ENCODE results near the gene ANKRD11.

The ANKRD11 gene

GRCh38 chr16:89350701-89351380 lies 139.5 kb downstream of the ANKRD11 start:
- H3K9ac ChIP-seq (ENCODE audit: insufficient read length, low read depth), result no peak overlapping the region
- H3K4me3 ChIP-seq (ENCODE audit: insufficient read length, low read depth), result no peak overlapping the region
- H3K36me3 ChIP-seq (ENCODE audit: insufficient read depth, insufficient read length, low read length), result peaks cover 16% of the 10 kb centered on the region
- TF ChIP-seq SUZ12 (IDR thresholded peaks at IDR 0.05; ENCODE audit: extremely low read depth, insufficient read depth, insufficient read length) (no peak), ZNF274 (IDR thresholded peaks at IDR 0.05; ENCODE audit: low read depth, low read length) (no peak), YY1 (IDR thresholded peaks at IDR 0.05; ENCODE audit: insufficient read depth, insufficient read length) (no peak)
- DNase-seq (ENCODE audit: low read depth, low spot score), result no peak
- H3K27me3 ChIP-seq (ENCODE audit: insufficient read depth, insufficient read length), result no peaks in the 10 kb centered on the region
- no peaks in the 10 kb centered on the region for H3K9me3 ChIP-seq (ENCODE audit: insufficient read depth, low read length)
- H3K4me1 ChIP-seq (ENCODE audit: insufficient read depth, insufficient read length), result peaks cover under 1% of the 10 kb centered on the region

GRCh38 chr16:89349947-89350633 lies 140.3 kb downstream of the ANKRD11 start:
- Histone ChIP-seq H3K9ac (ENCODE audit: insufficient read length, low read depth) (no peak overlapping the region), H3K4me3 (ENCODE audit: insufficient read length, low read depth) (no peak overlapping the region), H3K4me1 (ENCODE audit: insufficient read depth, insufficient read length) (peaks cover 7% of the 10 kb centered on the region), H3K36me3 (ENCODE audit: insufficient read depth, insufficient read length, low read length) (peaks cover 10% of the 10 kb centered on the region), H3K27me3 (ENCODE audit: insufficient read depth, insufficient read length) (no peaks in the 10 kb centered on the region), H3K9me3 (ENCODE audit: insufficient read depth, low read length) (no peaks in the 10 kb centered on the region)
- no peak for DNase-seq (ENCODE audit: low read depth, low spot score)
- TF ChIP-seq YY1 (IDR thresholded peaks at IDR 0.05; ENCODE audit: insufficient read depth, insufficient read length) (no peak), SUZ12 (IDR thresholded peaks at IDR 0.05; ENCODE audit: extremely low read depth, insufficient read depth, insufficient read length) (no peak), ZNF274 (IDR thresholded peaks at IDR 0.05; ENCODE audit: low read depth, low read length) (no peak)

GRCh38 chr16:89347807-89348206 lies 142.6 kb downstream of the ANKRD11 start:
- Histone ChIP-seq H3K4me1 (ENCODE audit: insufficient read depth, insufficient read length) (peaks cover 7% of the 10 kb centered on the region), H3K9ac (ENCODE audit: insufficient read length, low read depth) (no peak overlapping the region), H3K36me3 (ENCODE audit: insufficient read depth, insufficient read length, low read length) (peaks cover 10% of the 10 kb centered on the region), H3K4me3 (ENCODE audit: insufficient read length, low read depth) (no peak overlapping the region), H3K27me3 (ENCODE audit: insufficient read depth, insufficient read length) (no peaks in the 10 kb centered on the region), H3K9me3 (ENCODE audit: insufficient read depth, low read length) (no peaks in the 10 kb centered on the region)
- TF ChIP-seq ZNF274 (IDR thresholded peaks at IDR 0.05; ENCODE audit: low read depth, low read length) (no peak), SUZ12 (IDR thresholded peaks at IDR 0.05; ENCODE audit: extremely low read depth, insufficient read depth, insufficient read length) (no peak), YY1 (IDR thresholded peaks at IDR 0.05; ENCODE audit: insufficient read depth, insufficient read length) (no peak)
- no peak for DNase-seq (ENCODE audit: low read depth, low spot score)

- peaks cover 12% of the 10 kb centered on the region for H3K36me3 ChIP-seq (ENCODE audit: insufficient read depth, insufficient read length, low read length)
- no peak overlapping the region for H3K4me3 ChIP-seq (ENCODE audit: insufficient read length, low read depth)
- no peaks in the 10 kb centered on the region for H3K9me3 ChIP-seq (ENCODE audit: insufficient read depth, low read length)
- H3K4me1 ChIP-seq (ENCODE audit: insufficient read depth, insufficient read length), result peaks cover 7% of the 10 kb centered on the region
- DNase-seq (ENCODE audit: low read depth, low spot score), result no peak
- no peak overlapping the region for H3K9ac ChIP-seq (ENCODE audit: insufficient read length, low read depth)
- no peaks in the 10 kb centered on the region for H3K27me3 ChIP-seq (ENCODE audit: insufficient read depth, insufficient read length)
- no peak for TF ChIP-seq YY1 (IDR thresholded peaks at IDR 0.05; ENCODE audit: insufficient read depth, insufficient read length)
- TF ChIP-seq ZNF274 (IDR thresholded peaks at IDR 0.05; ENCODE audit: low read depth, low read length), result no peak
- no peak for TF ChIP-seq SUZ12 (IDR thresholded peaks at IDR 0.05; ENCODE audit: extremely low read depth, insufficient read depth, insufficient read length)
Measured at GRCh38 chr16:89346869-89347268, 143.5 kb downstream of the ANKRD11 start.

- DNase-seq (ENCODE audit: low read depth, low spot score), result no peak
- Histone ChIP-seq H3K27me3 (ENCODE audit: insufficient read depth, insufficient read length) (no peaks in the 10 kb centered on the region), H3K4me3 (ENCODE audit: insufficient read length, low read depth) (no peak overlapping the region), H3K9me3 (ENCODE audit: insufficient read depth, low read length) (no peaks in the 10 kb centered on the region), H3K36me3 (ENCODE audit: insufficient read depth, insufficient read length, low read length) (peaks cover 10% of the 10 kb centered on the region), H3K9ac (ENCODE audit: insufficient read length, low read depth) (no peak overlapping the region), H3K4me1 (ENCODE audit: insufficient read depth, insufficient read length) (peaks cover 7% of the 10 kb centered on the region)
- no peak for TF ChIP-seq SUZ12 (IDR thresholded peaks at IDR 0.05; ENCODE audit: extremely low read depth, insufficient read depth, insufficient read length)
- no peak for TF ChIP-seq YY1 (IDR thresholded peaks at IDR 0.05; ENCODE audit: insufficient read depth, insufficient read length)
- TF ChIP-seq ZNF274 (IDR thresholded peaks at IDR 0.05; ENCODE audit: low read depth, low read length), result no peak
Measured at GRCh38 chr16:89345642-89346150, 144.7 kb downstream of the ANKRD11 start.

GRCh38 chr16:89344846-89345611 lies 145.3 kb downstream of the ANKRD11 start:
- no peak for TF ChIP-seq SUZ12 (IDR thresholded peaks at IDR 0.05; ENCODE audit: extremely low read depth, insufficient read depth, insufficient read length)
- no peak for TF ChIP-seq ZNF274 (IDR thresholded peaks at IDR 0.05; ENCODE audit: low read depth, low read length)
- no peak for TF ChIP-seq YY1 (IDR thresholded peaks at IDR 0.05; ENCODE audit: insufficient read depth, insufficient read length)
- H3K4me1 ChIP-seq (ENCODE audit: insufficient read depth, insufficient read length), result peaks cover 7% of the 10 kb centered on the region
- DNase-seq (ENCODE audit: low read depth, low spot score), result no peak

More at GRCh38 chr16:89344846-89345611, 145.3 kb downstream of the ANKRD11 start:
- no peaks in the 10 kb centered on the region for H3K27me3 ChIP-seq (ENCODE audit: insufficient read depth, insufficient read length)
- no peak overlapping the region for H3K4me3 ChIP-seq (ENCODE audit: insufficient read length, low read depth)
- H3K9ac ChIP-seq (ENCODE audit: insufficient read length, low read depth), result no peak overlapping the region
- no peaks in the 10 kb centered on the region for H3K9me3 ChIP-seq (ENCODE audit: insufficient read depth, low read length)
- peaks cover 8% of the 10 kb centered on the region for H3K36me3 ChIP-seq (ENCODE audit: insufficient read depth, insufficient read length, low read length)
